C4-2B (cell line): ENCODE results near the gene PHF8.

ENCODE experiments used
- H3K27ac ChIP-seq: fragments of 450-650 bp; 2 replicates; pipeline ENCODE4 v1.5.1; 2017
- ZFX ChIP-seq: fragments of 450-650 bp; IDR thresholded peaks from 2 replicates; pipeline ENCODE4 v1.6.1; 2017
- TF ChIP-seq, protein P1 (sequence below): fragments of 450-650 bp; conservative IDR thresholded peaks from 2 replicates; pipeline ENCODE4 v1.5.1; 2017; ENCODE audit warnings: mild to moderate bottlenecking

PHF8 gene

DNA sequence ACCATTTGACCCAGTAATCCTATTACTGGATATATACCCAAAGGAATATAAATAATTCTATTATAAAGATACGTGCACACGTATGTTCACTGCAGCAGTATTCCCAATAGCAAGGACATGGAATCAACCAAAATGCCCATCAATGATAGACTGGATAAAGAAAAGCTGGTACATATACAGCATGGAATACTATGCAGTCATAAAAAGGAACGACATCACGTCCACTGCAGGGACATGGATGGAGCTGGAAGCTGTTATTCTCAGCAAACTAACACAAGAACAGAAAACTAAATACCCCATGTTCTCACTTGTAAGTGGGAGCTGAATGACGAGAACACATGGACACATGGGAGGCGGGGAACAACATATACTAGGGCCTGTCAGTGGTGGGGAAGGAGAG, 69.7 kb downstream of the PHF8 start:
- TF ChIP-seq ZFX, result no peak
- TF ChIP-seq, protein P1, sequence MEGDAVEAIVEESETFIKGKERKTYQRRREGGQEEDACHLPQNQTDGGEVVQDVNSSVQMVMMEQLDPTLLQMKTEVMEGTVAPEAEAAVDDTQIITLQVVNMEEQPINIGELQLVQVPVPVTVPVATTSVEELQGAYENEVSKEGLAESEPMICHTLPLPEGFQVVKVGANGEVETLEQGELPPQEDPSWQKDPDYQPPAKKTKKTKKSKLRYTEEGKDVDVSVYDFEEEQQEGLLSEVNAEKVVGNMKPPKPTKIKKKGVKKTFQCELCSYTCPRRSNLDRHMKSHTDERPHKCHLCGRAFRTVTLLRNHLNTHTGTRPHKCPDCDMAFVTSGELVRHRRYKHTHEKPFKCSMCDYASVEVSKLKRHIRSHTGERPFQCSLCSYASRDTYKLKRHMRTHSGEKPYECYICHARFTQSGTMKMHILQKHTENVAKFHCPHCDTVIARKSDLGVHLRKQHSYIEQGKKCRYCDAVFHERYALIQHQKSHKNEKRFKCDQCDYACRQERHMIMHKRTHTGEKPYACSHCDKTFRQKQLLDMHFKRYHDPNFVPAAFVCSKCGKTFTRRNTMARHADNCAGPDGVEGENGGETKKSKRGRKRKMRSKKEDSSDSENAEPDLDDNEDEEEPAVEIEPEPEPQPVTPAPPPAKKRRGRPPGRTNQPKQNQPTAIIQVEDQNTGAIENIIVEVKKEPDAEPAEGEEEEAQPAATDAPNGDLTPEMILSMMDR, result no peak
- H3K27ac ChIP-seq, result no peak overlapping the region

DNA sequence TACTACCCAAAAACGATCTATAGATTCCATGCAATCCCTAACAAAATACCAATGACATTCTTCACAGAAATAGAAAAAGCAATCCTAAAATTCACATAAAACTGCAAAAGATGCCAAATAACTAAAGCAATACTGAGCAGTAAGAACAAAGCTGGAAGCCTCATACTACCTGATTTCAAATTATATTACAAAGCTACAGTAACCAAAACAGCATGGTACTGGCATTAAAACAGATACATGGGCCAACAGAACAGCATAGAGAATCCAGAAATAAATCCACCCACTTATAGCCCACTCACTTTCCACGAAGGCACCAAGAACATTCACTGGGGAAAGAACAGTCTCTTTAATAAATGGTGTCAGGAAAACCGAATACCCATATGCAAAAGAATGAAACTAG, 74.7 kb downstream of the PHF8 start:
- no peak overlapping the region for H3K27ac ChIP-seq
- TF ChIP-seq ZFX, result no peak
- TF ChIP-seq, protein P1, result no peak

DNA sequence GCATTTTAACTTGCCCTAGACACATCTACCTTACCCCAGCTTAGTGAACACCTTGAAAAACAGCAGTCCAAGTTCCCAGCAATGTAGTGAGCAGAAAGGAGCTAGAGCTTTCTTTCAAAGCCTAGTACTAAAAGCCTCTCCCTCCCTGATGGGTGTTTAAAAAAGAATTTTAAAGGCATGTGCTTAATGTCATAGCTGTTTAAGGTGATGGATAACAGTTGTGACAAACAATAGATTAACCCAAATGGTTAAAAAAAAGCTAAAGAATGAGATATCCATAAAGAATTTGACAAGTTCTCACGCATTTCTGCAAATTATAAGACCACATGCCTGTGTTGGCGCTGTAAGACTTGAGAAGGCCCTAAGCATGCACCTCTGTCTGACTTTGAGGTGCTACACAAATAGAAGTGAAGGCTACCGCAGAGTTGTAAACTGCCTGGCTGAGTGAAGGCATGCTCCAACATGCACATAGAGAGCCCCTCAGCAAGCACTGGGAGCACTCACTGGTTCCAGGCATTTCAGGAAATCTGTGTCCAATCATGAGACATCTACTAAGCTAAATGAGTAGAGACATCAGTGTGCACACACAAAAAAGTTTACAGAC, 94.0 kb downstream of the PHF8 start:
- TF ChIP-seq, protein P1, result no peak
- TF ChIP-seq ZFX, result no peak
- no peak overlapping the region for H3K27ac ChIP-seq

DNA sequence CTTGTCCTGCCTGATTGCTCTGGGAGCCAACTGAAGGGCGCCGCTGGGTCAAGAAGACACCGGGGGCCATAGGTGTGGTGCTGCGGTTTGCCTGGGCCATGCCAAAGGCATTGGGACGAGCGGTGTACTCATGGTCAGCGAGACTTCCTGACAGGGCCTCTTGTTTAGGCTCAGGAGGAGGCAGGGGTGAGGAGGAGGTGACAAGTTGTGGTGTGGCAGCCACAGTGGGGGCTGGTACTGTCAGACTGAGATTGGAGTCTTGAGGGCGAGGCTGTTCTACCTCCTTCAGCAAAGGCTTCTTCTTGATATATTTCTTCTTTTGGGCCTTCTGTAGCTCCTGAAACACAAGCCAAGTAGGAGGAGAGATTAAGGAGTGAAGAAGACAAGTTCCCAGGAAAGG, 104.1 kb downstream of the PHF8 start:
- no peak for TF ChIP-seq ZFX
- TF ChIP-seq, protein P1, result no peak
- H3K27ac ChIP-seq, result no peak overlapping the region

DNA sequence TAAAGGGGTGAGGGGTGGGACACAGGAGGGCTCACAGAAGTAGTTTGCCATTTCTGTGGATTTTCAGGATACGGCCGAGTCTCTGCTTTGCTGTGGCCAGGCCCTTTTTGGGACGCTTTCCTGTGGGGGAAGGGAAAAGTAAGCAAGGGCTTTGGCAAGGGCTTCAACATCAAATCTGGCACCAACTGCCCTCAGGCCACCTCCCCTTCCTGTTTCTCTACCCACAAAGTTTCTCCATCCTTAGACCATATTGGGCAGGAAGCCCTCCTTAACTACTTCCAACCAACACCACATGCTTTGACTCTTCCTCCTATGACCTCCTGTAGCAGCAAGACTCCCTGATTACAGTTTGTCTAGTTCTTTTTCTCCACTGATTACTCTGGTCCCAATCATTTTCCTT, 105.1 kb downstream of the PHF8 start:
- H3K27ac ChIP-seq, result no peak overlapping the region
- no peak for TF ChIP-seq ZFX
- TF ChIP-seq, protein P1, result no peak

DNA sequence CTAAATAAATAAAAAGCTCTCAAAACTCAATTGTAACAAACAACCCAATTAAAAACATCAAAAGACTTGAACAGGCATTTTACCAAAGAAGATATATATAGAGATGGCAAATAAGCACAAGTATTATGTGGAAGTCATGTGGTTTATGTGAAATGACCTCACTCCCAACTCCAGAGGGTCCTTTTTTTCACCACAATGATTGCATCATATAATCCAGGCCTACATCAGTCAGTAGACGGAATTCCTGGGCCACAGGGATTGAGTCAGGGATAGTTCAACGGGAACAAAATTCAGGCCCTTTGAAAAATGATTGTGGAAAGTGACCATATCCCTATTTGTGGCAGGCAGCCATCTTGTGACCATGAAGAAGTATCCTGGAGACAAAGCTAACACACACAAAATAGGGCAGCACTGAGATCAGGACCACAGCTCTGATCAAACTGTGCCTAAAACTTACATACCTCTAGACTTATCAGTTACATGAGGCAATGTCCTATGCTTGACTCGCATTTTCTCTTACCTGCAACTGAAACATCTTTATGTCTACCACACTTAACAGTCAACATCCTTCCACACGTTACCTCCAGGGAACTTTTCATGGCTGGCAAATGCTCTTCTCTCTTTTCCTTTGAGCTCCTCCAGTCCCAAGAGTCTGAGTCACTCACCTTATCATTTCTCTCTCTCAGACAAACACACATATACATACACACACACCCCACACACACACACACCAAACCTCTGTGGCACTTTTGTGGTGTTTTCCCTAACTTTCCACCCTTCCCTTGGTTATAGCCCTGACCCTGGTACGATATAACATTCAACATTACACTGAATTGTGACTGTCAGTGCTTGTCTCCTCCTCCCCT, 113.5 kb downstream of the PHF8 start:
- TF ChIP-seq, protein P1, result no peak
- TF ChIP-seq ZFX, result no peak
- no peak overlapping the region for H3K27ac ChIP-seq

DNA sequence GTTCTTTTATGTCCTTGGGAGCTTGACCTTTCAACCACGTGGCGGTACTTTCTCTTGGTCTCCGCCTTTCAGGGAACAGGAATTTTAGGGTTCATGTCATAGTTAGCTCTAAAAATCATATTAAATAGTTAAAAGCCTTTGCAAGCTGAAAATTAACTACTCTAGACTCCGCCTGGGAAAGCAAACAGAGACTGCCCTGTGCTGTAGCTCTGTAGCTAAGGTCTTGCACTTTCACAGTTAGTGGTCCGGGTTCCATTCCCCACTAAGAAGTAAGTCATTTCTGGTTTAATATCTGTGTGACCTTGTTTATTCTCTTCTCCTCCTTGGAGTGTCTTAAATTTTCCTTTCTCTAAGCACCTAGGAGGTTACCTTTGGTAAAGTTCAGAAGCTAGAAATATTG, 118.2 kb downstream of the PHF8 start:
- no peak overlapping the region for H3K27ac ChIP-seq
- no peak for TF ChIP-seq ZFX
- TF ChIP-seq, protein P1, result no peak
